ENCODE data around the gene PTPRB.

Gene PTPRB

DNA sequence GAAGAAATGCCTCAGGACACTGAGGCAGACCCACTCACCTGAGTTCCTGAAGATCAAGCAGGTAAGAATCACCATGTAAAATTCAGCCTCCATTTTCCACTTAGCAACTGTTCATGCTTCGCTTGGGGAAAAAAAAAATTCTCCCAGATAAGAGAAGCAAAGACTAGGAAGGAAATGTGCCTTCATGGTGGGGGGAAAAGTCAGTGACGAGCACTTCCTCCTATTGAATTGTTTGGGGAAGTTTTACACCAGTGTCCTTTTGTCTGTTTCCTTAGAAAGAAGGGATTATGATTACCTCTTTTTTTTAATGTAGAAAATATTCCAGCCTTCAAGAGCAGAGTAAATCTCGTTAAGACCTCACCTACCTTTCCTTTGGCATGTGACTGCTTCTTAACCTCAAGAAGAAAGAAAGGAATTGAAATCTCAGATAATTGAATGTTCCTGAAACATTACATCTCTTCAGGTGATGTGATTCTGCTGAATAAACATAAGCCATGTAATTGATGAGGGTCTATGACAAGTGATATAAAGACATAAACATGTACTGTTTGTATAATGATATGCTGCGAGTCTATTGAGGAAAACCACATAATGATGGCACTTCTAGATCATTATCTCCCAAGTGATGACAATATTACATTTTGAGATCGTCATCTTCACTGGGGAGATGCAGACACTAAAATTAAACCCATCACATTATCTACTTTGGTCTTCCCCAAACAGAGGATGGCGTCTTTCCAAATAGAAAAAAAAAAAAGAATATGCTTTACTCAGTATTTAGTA, at the start of gene PTPRB:
Gene PTPRB, minus strand, starts transcription at position 127 of the 783 bp plus-strand sequence. Its CDS starts 34 bp downstream, at position 93.
- DNase-seq (ENCODE audit: low spot score): no peak

DNA sequence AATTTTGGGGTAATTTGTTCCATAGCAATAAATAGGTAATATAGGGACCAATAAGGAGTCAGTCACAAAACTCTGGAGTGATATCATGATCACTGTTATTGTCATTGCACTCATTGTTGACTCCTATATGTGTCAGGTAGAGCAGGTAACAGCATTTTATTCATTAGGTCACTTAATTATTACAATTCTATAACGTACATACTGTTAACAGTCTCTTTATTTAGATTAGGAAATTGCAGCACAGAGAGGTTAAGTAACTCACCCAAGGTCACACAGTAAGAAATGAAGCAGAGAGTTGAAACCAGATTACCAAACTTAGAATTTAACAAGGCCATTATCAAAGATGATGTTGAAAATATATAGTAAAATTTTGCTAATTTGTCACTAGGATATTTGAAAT, 49.7 kb upstream of the PTPRB start:
- DNase-seq (ENCODE audit: low spot score): no peak

DNA sequence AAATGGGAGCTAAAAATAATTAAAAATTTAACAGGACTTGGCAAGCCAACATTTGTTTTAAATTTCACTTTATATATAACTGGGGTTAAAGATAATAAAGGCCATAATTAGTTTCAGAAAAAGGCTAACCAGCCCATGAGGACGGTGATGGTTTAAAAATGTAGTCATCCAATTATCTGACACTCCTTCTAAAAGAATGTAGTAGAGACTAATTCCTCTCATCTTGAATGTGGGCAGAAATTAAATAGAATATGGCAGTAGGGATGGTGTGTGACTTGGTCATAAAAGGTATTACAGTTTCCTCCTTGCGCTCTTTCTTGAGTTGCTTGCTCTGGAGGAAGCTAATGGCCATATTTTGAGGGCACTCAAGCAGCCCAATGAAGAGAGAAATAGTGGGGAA, 49.1 kb upstream of the PTPRB start:
- DNase-seq (ENCODE audit: low spot score): no peak

DNA sequence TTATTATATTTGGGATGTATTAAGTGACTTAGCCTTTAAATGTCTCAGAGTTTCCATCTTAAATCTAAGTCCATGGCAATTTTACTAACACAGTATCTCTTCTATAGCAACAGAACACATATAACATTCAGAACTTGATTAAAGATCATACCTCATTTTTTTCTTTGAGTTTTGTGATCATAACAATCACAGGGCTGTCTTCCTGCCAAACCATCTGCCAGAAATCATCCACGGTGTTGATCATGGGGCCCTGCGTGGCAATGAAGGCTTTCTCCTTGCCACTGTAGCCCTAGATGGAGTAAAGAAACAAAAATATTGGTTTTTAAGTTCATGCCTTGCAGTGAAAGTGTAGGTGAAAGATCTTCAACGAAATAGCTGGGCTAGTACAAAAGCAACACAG, 46.7 kb upstream of the PTPRB start:
- DNase-seq (ENCODE audit: low spot score): no peak

DNA sequence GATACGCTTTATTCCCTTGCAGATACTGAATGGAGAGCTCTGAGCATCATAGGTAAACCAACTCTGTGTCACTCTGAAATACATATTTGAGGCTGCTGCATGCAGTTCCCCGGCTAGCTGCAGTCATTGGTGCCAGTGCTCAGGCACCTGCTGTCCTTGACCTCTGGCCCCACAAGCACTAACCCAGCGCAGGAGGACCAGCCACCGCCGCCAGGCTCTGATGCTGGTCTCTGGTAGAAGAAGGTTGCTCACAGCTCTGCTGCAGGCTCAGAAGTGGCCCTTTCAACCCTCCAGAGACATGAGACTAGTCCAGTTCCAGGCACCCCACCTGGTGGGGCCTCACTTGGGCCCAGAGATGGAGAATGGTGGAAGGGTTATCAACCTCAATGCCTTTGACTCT, 34.5 kb upstream of the PTPRB start:
- no peak for DNase-seq (ENCODE audit: low spot score)

DNA sequence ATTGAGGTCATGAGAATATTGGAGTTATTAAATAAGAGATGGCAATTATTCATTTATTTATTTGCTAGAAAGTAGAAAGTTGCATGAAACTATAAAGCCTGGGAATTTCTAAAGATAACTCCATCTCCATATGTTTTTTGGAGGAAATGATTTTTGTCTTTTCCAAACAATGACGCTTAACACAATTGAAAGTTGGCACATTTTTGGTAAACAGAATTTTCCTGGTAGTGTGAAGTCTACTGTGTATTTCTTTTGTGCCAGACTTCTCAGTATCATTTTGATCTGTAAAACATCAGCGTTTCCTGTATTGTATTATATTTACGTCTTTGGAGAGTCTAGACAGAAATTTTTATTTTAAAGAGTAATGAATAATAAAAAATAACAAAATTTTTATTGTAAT, 33.7 kb upstream of the PTPRB start:
- no peak for DNase-seq (ENCODE audit: low spot score)

DNA sequence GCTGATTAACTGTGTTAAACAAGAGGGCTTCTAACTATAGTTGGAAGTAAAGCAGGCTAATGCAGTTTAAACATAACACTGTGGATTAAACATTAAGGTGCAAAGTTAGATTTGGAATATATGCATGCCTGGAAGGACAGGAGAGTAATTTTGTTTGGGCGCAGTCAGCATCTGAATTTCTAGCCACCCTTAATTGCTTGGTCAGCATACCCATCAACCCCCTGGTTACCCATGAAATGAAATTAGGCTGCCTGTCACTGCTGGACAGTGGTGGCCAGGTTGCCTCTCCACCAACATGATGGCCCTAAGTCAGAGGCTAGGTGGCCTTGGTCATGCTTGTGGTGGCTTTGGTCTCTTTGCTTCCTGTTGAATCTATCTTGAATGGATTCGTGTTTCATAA, 30.0 kb upstream of the PTPRB start:
- no peak for DNase-seq (ENCODE audit: low spot score)

DNA sequence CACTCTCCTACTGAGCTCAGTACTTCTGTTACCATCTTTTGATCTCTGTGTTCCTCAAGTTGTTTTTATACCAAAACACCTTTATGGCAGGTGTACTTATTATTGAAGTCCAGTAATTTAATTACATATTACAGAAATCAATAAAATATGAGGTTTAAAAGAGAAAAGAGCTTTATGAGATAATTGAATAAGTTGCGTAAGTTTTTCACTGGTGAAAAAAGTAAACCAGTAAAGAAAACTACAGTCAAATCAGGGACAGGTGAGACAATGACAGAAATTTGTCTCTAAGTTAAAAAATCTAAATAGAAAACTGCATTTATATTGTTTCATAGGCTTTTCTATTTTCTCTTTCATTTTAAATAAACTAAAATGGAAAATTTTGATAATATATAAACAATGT, 29.1 kb upstream of the PTPRB start:
- DNase-seq (ENCODE audit: low spot score): no peak

DNA sequence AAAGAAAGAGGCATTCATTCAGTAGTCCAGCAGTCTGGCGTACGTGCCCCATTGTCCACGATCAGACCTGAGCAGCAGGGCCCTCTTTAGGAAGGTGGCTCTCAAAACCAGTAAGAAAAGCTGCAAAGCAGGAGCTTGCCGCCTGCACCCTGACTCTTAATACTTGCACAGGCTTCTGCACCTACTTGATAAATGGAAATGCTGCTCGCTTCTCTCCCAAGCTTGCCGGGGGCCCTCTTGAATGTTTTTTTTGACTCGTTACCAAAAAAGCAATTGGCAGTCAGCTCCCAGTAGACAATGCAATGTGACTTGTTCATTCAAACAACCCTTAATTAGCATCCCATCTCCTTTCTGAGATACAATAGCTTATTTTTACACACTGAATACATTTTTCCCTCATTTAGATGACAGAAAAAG, 27.2 kb upstream of the PTPRB start:
- DNase-seq (ENCODE audit: low spot score): no peak

DNA sequence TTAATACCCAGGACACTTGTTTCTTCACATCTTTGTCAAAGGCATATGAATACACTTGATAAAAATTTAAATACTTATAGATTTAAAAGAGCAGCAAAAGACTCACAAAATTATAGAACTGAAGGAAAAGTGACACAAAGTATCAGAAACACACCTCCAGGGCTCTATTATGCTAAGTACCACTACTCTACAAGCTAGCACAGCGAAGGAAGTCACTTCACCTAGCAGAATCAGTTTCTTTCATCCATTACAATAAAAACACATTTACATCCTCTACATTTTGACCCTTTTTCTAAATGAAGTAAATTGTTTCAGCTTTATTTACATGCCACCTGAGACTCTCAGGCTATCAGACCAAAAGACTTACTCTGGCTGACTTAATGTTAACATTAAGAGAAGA, 26.6 kb upstream of the PTPRB start:
- no peak for DNase-seq (ENCODE audit: low spot score)

DNA sequence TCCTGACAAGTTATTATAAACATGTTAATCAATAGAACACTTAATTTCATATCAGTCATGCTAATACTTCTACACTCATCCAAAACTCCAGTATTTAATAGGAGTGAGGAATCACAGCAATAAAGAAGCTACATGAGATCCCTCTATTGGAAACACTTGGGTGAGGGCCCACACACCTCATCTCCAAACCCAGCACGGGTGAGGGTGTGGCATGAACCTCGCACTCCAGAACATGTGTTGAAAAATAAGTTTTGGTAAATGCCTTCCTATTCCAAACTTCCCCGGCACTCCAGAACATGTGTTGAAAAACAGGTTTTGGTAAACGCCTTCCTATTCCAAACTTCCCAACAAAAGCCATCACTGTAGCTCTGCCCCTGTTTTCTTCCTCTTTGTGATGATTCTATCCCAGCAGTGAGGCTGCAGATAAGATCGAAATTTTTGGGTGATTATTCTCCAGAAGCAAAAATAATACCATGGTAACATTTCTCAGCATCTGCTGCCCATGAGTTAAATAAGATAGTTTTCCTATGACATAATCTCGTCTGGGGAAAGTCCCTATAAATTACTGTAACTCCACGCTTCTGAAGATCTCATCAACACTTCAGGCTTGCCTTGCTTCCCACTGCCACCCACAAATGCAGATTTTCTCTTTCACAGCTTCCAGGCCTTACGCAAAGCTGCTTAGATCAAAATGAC, 24.4 kb upstream of the PTPRB start:
- no peak for DNase-seq (ENCODE audit: low spot score)

DNA sequence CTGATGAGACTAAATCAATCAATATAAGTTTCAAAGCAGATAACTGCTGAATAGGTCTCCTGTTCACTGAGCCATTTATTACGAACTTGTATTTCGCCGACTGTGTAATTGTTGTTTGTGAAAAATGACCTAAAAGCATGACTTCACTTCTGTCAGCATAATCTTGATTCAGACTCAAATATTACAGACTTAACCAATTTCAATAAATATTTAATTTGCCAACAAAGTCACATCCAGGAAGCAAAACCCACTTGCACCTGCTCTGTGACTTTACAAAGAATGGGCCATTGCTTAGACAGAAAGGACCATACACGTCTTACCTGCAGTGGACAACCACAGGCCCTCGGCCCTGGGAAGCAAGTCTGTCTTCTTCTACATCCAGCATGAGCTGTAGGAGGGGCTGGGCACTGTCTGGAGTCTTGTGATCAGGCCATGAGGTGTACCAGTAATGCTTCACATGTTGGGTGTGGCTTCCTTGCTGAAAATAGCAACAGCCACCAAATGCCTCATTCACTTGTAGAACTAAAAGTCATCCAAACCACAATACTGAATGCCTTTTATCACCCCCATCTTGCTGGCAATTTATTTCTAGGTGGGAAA, 23.5 kb upstream of the PTPRB start:
- no peak for DNase-seq (ENCODE audit: low spot score)

DNA sequence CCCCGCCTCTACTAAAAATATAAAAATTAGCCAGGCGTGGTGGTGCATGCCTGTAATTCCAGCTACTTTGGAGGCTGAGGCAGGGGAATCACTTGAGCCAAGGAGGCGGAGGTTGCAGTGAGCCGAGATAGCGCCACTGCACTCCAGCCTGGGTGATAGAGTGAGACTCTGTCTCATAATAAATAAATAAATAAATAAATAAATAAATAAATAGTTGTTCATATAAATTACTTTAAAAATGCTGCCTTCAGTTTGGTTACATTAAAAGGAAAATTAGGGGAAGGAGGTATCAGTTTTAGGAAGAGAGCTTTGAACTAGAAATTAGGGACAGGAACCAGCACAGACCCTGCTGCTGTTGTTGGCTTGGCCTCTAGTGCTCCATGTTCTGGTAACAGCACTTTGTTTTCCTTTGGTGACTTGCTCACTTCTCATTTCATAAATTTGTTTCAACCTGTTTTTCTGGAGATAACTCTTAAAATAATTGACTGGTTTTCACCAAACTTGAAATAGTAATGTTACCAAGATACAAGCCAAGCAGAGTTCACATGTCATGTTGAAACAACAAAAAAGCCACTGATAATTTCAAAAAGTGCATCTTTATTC, 22.9 kb upstream of the PTPRB start:
- DNase-seq (ENCODE audit: low spot score): no peak

DNA sequence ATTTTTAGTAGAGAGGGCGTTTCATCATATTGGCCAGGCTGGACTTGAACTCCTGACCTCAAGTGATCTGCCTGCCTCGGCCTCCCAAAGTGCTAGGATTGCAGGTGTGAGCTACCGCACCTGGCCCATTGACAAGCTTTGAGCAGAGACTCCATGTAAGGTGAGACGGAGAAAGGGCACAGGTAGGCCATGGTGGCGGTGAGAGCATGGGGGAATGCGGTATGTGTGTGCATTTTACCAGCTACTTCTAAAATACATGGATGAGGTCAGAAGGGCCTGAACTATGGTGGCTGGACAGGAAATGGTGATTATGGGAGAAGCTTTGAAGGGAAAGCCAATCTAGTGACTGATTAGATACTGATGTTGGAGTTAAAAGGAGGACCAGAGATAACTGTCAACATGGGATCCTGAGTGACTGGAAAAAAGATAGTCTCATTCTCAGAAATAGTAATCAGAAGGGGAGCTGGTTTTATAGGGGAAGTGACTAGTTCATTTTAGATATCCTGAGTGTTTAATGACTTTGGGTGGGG, 21.9 kb upstream of the PTPRB start:
- DNase-seq (ENCODE audit: low spot score): no peak

DNA sequence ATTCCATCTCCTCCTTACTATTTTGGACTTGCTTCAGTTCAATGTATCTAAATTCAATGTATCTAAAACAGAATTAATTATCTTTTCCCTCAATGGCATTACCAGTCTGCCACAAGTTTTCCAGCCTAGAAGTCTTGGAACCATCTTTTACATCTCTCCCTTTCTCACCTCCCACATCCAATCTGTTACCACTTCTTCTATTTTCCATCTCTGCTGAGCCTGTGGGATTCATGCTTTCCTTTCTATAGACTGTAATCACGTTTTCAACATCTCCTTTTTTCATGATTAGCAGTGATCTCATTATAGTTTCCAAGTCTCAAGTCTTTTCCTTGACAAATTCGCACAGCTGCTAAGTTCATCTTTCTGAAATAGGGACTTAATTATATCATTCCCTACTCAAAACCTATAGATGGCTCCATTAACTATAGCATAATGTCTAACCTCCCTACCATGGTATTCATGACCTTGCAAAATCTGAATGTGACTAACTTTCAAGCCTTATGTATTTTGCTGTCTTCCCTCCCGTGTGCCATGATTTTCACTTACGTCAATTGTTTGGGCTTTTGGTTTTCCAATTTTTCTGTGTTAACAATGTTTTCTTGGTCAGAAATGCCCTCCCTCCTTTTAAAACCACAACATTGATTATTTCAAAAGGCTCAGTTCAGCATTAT, 20.5 kb upstream of the PTPRB start:
- DNase-seq (ENCODE audit: low spot score): no peak

DNA sequence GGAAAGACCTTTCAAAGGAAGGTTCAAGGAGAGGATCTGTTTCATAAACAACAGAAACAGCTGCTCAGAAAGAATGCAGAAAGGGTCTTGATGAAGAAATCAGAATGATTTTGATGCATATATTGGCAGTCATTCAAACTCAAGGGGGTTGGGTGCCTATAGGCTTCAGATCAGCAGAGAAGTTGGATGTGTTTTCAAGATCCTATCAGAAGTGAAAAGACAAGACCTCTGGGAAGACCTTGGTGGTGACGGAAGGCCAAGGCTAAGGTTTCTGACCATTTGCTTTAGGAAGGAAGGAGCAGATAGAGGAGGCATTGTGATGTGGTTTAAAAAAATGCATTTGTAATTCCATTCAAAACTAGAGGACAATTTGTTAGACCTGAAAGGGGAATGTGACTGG, 15.2 kb upstream of the PTPRB start:
- no peak for DNase-seq (ENCODE audit: low spot score)

DNA sequence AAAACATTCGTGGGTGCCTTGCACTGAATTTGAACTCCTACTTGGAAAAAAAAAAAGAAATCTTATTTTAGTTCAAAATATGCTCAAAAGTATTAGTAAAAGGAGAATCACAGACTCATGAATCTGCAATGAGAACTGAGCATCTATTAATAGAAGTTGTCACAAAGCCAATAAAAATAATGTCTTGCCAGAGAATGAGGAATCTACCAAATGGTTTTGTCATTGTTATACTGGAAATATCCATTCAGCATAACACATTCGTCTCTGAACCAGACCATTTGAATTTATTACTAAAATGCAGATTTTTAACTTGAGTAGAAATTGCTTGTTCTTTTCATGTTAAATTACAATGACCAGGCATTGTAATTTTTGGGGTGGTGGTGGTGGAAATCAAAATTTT, 11.6 kb upstream of the PTPRB start:
- DNase-seq (ENCODE audit: low spot score): no peak

DNA sequence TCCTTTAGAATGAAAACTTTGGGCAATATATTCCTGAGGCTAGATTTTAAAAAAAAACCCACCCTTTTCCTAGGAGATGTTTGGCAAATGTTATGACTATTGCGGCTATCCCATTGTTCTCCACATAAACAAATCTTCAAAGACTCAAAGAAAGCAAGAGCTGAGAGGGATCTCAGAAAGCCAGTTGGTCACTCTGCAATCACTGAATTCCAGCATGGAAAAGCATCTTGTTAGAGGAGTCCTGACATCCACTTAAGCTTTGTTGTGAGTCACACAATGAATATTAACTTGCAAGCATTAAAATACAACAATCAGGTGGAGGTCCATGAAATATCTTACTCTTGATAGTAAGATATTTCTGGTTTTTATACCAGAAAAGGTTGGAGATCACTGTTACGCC, 11.0 kb upstream of the PTPRB start:
- no peak for DNase-seq (ENCODE audit: low spot score)

DNA sequence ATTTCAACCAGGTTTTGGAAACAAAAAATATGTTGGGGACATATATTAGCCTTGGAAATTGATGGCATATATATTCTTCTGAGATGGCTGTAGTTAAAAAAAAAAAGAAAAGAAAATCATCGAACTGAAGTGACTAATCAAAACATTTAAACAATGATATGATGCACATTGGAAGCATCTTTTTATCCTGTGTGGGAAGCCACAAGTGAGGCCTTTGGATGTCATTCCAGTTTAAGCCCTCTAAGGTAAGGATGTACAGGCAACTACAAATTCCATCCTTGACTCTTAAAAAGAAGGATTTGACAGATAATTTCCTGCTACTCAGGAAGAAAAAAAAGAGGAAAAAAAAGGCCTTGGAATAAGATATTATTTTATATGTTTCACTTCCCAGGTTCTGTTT, 9.6 kb upstream of the PTPRB start:
- no peak for DNase-seq (ENCODE audit: low spot score)

DNA sequence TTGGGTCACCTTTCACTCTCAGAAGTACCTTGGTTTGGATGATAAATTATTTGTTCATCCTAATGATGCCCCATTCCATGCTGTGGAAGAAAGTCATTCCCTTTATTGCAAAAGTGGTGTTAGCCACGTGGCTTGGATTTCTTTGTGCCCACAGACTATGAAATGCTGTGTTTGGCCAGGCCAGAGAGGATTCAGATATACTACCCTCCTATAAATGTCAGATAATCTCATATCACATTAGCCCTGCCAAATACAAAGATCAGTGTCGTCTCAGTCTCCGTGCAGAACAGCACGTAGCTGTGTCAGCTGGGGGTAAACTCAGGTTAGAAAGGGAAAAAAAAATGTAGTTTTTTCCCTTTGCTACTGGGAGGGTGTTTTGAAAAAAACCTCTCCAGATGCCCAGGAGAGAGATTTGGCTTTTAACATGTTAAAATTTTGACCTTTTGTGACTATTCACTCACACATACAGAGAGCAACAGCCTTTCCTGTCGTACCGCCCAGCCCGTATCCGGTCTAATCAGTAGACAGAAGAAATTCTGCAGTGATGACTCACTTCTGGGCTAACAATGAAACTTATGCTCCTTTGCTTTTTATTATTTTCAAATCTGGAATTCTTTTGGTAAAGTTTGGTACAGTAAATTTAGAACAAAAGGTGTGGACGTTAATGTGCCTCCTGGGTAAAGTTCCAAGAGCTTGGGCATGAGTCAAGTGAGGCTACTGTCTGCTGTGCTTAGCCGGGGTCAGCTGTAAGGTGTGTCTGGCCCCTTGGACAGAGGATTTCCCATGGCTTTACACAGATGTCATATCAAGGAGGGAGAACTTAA, 8.5 kb upstream of the PTPRB start:
- no peak for DNase-seq (ENCODE audit: low spot score)

DNA sequence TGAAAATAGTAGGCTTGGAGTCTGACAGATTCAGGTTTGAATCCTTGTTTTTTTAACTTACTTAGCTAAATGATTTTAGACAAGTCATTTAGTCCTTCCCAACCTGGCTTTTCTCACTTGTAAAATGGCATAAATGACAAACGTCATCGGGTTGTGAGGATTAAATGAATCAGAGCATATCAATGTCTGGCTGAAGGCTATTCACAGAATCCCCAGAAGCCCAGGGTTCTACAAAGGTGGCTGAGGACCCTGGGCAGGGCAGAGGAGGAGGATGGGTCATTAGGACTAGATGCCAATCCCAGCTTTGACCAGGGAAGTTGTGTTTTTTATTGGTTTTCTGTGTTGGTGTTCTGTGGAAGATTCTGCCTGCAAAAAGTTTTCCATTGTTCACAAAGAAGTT, 7.6 kb upstream of the PTPRB start:
- DNase-seq (ENCODE audit: low spot score): no peak

Measured in hematopoietic multipotent progenitor cell treated with erythropoietin and hydrocortisone succinate and interleukin-3 and kit ligand, for 17 days (in vitro differentiated cells).